ENCODE data around the gene ESPN.

The ESPN gene

GRCh38 chr1:6491480-6491962, 66.9 kb downstream of the ESPN start, which contains the start of gene PLEKHG5:
PLEKHG5 (minus strand) TSS chr1:6491667; CDS start chr1:6477571, 14,096 bp downstream.
- Histone ChIP-seq H3K9me3 (ENCODE audit: control insufficient read depth, insufficient read depth, low read depth, low read length) (no peaks in the 10 kb centered on the region), H3K4me3 (ENCODE audit: low read depth, low read length) (peak within 1 kb of the TSS; percentile 72), H3K4me1 (ENCODE audit: control insufficient read depth, insufficient read depth, low read length) (no peaks in the 10 kb centered on the region), H3K36me3 (ENCODE audit: control insufficient read depth in 2 of 2, insufficient read depth in 1 of 2, low read length in 2 of 2) (peaks cover 0 to 3% of the 10 kb centered on the region in 2 experiments; a peak in 1 of 3 replicates), H3K27ac (ENCODE audit: extremely low read depth, low read depth, low read length) (peak within 1 kb of the TSS; percentile 67; the same call in 1 of the 2 replicates)
- ChIA-PET CTCF (interaction anchor here (0.8 to 3.6 kb wide), 8 partner anchors 8 to 294 kb away, joined by 3 to 40 read pairs (median 4); partner anchors contain the start of gene CAMTA1), POLR2A (interaction anchor here (0.8 to 1.4 kb wide), 2 partner anchors 8 to 10 kb away, joined by 3 to 4 read pairs; no protein-coding TSS in a partner anchor)
- TF ChIP-seq SP2 (tag by site-specific recombination; IDR thresholded peaks at IDR 0.05) (peak; percentile 67), PATZ1 (tag by site-specific recombination; IDR thresholded peaks at IDR 0.05) (peak; percentile 98), MZF1 (tag by site-specific recombination; IDR thresholded peaks at IDR 0.05; ENCODE audit: borderline replicate concordance) (0 out of 2 replicates have a peak, but pooled peaks have one; percentile 52), ZBTB17 (tag by site-specific recombination; IDR thresholded peaks at IDR 0.05) (peak; percentile 73), ZNF580 (tag by site-specific recombination; IDR thresholded peaks at IDR 0.05) (peak; percentile 79), ZNF155 (tag by site-specific recombination; IDR thresholded peaks at IDR 0.05) (no peak), ZNF600 (tag by site-specific recombination; IDR thresholded peaks at IDR 0.05) (peak; percentile 94), ZNF223 (tag by site-specific recombination; IDR thresholded peaks at IDR 0.05) (no peak), ZNF112 (tag by site-specific recombination; IDR thresholded peaks at IDR 0.05) (no peak), ZBTB21 (tag by site-specific recombination; IDR thresholded peaks at IDR 0.05) (no peak), ZNF624 (tag by site-specific recombination; IDR thresholded peaks at IDR 0.05) (no peak), ZNF24 (tag by site-specific recombination; IDR thresholded peaks at IDR 0.05) (peak; percentile 64; the same call in 1 of the 2 replicates), ZNF530 (tag by site-specific recombination; IDR thresholded peaks at IDR 0.05; ENCODE audit: low read depth) (no peak), GLI2 (tag by site-specific recombination; IDR thresholded peaks at IDR 0.05; ENCODE audit: borderline replicate concordance, low read depth) (no peak), ZNF391 (tag by site-specific recombination; IDR thresholded peaks at IDR 0.05; ENCODE audit: borderline replicate concordance, low read depth) (no peak; the same call in 1 of the 2 replicates), ZNF274 (IDR thresholded peaks at IDR 0.05; ENCODE audit: low read length) (no peak), ZNF274 (tag by site-specific recombination; IDR thresholded peaks at IDR 0.05; ENCODE audit: borderline replicate concordance) (no peak), ZNF571 (tag by site-specific recombination; IDR thresholded peaks at IDR 0.05) (no peak), ZEB2 (tag by site-specific recombination; IDR thresholded peaks at IDR 0.05) (peak; percentile 84), ZNF843 (tag by site-specific recombination; IDR thresholded peaks at IDR 0.05) (no peak), BCL11A (tag by site-specific recombination; IDR thresholded peaks at IDR 0.05; ENCODE audit: low read depth) (peak; percentile 80), ZNF19 (tag by site-specific recombination; IDR thresholded peaks at IDR 0.05; ENCODE audit: low read depth) (no peak), ZNF398 (tag by site-specific recombination; IDR thresholded peaks at IDR 0.05) (peak; percentile 81), ZIC2 (tag by site-specific recombination; IDR thresholded peaks at IDR 0.05) (peak; percentile 60), ZNF768 (tag by site-specific recombination; IDR thresholded peaks at IDR 0.05) (no peak), GLIS2 (tag by site-specific recombination; IDR thresholded peaks at IDR 0.05) (peak; percentile 87), BCL11B (tag by site-specific recombination; IDR thresholded peaks at IDR 0.05; ENCODE audit: low read depth) (no peak), GLI4 (tag by site-specific recombination; IDR thresholded peaks at IDR 0.05) (no peak), ZBTB48 (tag by site-specific recombination; IDR thresholded peaks at IDR 0.05) (peak; percentile 92), ZNF366 (tag by site-specific recombination; conservative IDR thresholded peaks at IDR 0.05) (peak; percentile 83), KLF8 (tag by site-specific recombination; IDR thresholded peaks at IDR 0.05) (peak; percentile 84), ZNF341 (tag by site-specific recombination; IDR thresholded peaks at IDR 0.05; ENCODE audit: low read depth) (no peak), ZBTB10 (tag by site-specific recombination; IDR thresholded peaks at IDR 0.05) (no peak; the same call in none of the 2 replicates), ZNF10 (tag by site-specific recombination; IDR thresholded peaks at IDR 0.05) (no peak), ZNF16 (tag by site-specific recombination; IDR thresholded peaks at IDR 0.05; ENCODE audit: low read depth) (no peak)
